GM19395 (cell line): Measurements from ENCODE around the gene LRP1B.

Experiments used
- ATAC-seq: cut with Tn5 transposase; IDR thresholded peaks from one replicate; pipeline ENCODE4 v1.9.1; 2021; ENCODE audit warnings: mild to moderate bottlenecking, moderate library complexity; ENCODE audit not compliant: unreplicated experiment

Gene LRP1B

DNA sequence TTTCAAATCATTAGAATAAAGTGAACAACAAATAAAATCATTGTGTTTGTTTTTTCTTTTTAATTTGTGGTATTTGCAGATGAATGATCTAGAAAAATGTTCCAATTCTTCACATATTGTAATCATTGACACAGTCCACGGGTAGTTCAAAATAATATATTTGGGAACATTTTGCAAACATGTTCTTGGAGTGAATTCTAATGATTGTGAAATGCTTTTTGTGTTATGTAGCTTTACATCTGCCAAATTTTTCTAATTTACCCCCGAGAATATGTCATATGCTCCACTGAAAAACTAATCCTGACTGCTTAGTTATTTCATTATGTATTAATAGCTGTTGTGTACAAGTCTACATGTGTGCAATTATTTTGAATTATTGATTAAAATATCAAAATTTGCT, 1882.2 kb downstream of the LRP1B start:
- no peak for ATAC-seq

DNA sequence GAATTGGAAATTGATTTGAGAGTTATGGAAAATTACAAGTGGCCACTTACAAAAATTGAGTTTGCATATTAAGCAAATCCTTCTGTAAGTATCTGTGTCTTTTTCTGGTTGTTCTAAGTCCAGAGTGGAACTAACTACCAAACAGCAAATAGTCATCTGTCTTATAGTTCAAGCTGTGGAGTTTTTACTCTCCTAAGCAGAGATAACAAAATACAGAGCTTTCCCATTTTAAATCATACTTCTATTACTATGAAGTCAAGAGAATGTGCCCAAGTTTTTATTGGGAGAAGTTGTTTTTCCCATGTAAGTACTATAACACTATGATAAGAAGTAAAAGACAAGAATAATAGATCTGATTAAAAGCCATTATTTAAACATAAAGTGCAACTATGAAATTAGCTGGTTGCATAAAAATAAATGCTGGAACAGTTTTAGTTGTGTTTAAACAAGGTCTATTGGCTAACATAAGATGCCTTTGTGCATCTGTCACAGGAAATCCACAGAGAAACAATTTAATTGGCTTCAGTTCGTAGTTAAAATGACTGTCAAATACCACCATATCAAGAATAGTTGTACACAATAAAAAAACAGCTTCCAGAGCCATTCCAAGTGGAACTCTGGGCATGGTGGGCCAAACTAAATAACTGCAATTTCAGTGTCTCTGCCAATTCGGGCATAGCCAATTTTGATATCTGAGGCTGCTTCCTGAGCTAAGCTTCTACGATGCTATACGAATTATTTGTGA, 1883.2 kb downstream of the LRP1B start:
- no peak for ATAC-seq

DNA sequence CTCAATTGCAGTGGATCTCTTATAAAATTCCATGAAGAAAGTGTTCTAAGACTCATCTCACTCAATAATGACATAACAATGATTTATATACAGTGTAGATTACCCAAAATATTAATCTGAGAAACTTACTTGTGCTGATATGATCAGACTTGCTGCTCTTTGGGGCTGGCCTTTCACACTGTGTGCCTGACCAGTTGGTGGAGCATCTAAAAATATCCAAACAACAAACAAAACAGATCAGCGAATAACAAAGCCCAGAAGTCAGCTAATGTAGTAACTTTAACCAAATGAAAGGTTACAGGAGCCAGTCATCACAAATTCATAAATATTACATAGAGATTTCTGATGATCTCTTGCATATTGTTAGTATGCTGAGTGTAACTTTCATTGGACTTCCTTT, 1883.9 kb downstream of the LRP1B start:
- ATAC-seq: no peak

DNA sequence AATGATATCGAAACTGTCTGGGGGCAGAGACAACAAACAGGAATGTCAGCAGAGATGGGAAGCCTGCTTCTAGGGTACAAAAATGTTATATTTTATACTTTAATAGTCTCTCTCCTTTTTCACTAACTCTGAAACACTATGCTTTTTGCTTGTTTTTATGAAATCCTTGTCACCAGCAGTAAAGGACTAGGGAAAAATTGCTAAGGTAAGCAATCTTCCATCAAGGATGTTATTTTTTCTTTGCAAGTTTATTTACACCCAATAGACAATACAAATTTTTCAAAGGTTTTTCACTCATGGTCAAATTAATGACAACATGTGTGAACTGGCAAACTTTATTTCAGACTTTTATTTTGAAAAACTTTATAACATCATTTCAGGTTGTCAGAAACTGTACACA, 1884.8 kb downstream of the LRP1B start:
- ATAC-seq: no peak

DNA sequence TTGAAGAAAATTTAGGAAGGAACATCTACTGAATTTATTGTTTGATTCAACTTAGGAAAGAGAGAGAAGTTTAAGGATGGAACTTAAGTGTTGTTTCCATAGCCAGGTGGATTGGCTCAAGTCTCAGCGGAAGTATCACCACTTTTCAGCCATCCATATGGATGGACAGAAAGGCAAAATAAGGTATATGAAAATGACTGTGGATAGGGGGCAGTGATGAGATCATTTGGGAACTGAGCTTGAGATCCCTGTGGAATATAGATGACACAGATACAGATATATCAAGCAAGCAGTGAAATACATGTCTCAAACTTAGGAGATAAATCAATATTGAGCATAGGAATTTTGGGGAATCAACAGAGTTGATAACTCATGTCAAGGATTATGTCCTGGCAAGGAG, 1887.9 kb downstream of the LRP1B start:
- no peak for ATAC-seq

DNA sequence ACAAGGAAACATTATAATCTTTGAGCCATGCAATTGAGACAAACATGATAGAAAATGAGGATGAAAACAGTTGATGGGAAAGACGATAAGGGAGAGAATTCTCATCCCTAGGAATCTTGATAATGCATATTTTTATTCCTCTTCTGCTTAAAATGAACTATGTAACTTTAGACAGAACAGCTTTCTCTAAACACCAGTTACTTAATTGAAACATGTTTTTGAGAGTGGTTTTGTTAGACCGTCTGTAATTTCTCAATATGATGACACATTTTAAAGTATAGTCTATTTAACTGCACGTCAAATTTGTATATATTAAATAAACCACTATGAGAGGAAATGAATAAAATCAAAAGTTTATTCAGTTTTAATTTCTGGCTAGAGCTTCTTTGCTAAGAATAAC, 1896.7 kb downstream of the LRP1B start:
- ATAC-seq: no peak

DNA sequence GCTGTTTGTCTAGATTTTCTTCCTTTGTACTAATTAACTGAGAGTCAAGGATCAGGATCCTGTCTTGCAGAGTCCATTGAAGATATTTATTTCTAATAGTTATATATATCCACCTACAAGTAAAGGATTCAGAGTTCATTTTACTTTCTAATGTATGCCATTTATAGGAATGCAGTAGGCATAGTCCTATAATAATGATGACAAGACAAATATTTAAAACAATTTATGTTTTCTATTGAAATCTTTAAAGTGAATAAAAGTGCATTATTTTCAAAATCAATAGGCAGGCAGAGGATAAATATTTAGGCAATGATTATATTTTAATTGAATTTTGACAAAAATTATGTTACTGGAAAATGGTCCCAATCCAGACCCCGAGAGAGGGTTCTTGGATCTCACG, 1919.9 kb downstream of the LRP1B start:
- no peak for ATAC-seq

DNA sequence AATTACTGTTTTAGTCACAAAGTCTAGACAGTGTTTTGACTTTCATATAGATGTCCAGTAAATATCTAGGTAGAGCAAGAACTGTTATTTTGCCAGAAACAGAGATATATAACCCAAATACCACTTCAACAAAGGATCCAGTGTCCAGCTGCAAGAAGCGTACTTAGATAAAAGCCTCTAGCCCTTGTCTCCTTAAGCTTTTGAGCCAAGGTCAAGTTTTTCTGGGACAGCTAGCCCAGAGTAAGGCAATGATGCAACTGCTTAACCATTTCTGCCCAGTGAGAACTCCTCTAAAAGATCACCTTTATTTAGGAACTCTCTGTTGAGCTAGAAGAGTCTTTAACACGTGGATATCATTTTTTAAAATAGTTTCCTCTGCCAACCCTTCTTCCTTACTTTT, 1925.7 kb downstream of the LRP1B start:
- no peak for ATAC-seq

DNA sequence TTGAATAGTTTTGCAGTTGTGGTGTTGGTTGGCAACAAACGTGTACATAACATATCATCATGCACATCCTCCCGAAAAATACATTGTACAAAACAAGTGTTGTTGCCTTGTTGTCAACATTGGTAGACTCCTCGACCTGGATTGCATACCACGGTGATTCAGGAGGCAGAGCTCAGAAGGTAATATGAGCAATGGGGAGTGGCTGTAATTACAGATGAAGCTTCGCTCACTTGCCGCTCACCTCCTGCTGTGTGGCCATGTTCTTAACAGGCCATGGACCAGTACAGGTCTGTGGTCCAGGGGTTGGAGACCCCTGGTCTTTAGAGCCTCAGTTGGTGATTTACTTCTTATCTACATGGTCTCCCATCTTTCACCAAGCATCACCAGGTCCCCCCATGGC, 1927.5 kb downstream of the LRP1B start:
- ATAC-seq: no peak

DNA sequence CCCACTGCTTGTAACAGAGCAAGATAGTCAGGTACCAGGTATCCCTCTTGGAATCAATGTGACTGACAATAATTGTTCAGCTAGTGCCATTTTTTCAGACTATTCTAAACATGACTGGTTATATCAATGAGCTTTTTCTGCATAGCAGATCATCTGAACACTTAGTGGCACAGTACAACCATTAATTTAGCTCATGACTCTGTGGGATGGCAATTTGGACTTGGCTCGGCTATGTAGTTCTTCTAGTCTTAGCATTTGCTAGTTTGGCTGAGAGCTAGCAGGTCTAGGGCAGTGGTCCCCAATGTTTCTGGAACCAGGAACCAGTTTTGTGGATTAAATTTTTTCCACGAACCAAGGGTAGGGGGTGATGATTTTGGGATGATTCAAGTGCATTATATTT, 1929.2 kb downstream of the LRP1B start:
- ATAC-seq: no peak

DNA sequence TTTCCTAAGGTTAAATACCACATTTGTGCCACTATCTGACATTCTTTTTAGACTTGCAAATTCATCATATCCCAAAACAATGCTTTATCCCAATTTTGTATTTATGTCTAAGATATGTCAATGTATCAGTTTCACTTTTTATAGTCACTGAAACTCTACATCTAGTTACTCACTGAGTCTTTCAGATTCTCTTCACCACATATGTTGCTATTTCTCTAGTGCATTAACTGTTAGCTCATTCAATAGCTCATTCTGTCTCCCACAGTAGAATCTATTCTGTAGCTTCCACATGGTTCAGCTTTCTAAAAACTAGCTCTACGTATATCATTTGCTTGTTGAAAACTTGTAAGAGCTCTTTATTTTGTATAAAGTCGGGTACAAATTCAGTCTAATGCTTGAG, 1930.1 kb downstream of the LRP1B start:
- no peak for ATAC-seq

DNA sequence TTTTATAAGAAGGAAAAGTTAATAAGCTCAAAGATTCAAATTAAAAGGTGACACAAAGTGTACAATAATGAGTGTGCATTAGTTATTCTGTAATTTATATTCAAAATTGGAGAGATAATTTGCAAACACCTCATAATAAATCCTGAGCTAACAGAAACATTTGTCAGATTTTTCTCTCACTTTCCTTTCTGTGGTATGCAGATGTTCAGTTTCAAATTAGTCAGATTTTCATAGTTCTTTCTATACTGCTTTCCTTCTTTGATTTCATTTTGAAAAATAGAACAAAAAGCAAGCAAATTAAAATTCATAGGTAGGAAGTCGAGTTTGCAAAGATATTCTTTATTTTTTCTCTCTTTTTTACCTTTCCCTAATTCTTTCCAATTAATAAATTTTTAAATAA, 1930.5 kb downstream of the LRP1B start:
- no peak for ATAC-seq

DNA sequence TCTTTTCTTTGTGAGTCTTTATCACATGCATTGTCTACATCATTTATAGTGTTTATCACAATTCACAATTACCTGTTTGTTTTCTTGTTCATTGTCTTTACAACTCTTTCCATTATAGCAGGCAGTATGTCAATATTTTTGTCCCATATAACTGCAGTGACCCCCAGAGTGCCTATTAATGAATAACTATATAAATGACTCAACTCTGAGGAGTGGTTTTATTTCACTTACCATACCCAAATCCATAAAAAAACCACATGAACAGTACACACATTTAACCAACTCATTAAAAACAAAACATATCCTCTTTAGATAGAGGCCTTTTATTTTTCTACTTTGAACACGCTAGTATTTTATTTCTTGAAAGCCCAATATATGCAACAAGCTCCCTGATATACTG, 1931.5 kb downstream of the LRP1B start:
- ATAC-seq: no peak

DNA sequence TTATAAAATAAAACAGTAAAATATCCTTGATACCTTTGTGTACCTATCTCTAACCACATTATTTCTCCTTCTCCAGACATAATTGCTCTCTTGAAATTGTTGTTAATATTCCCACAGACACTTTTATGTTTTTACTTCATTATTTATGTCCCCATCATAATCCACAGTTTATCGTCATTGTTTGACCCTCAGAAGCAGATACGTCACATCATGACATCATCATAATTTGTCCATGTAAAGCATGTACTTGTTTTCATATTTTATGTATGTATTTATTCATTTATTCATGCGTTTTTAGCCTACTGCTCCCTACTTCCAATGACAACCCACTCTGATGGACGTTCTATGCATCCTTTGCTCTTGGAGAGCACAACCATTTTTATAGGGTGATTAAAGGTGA, 1943.7 kb downstream of the LRP1B start:
- no peak for ATAC-seq

DNA sequence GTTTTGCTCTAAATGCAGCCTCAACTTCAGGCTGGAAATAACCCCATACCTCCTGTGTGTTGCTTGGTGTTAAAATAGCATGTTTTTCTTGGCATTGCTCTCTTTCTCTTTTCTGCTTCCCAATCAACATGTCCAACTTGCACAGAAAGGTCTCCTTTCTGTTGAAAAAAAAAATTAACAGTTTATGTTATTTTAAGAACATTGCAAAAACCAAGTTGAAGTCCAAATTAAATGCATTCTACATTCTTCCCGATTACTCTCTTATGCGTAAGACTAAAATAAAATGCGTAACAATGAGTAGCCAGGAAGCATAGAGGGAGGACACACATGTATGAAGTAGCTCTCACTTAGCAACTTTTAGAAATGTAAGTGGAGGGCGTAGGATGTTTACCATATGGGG, 1944.5 kb downstream of the LRP1B start:
- ATAC-seq: no peak

DNA sequence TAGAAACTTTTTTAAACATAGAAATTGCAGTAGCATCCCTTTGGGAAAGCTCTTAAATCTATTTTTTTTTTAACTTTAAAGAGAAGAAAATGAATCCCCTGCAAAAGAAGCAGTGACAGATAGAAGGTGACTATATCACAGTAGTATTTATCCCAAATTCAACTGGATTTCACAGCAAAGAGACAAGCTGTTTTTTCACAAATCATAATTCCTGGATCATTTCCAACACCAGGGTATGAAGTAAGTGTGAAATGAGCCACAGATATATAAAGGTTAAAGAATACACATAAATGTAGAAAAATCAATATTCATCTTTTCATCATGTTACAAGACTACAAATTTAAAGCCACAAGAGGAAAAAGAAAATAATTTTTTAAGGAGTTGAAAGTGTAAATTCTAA, 1945.7 kb downstream of the LRP1B start:
- ATAC-seq: no peak

DNA sequence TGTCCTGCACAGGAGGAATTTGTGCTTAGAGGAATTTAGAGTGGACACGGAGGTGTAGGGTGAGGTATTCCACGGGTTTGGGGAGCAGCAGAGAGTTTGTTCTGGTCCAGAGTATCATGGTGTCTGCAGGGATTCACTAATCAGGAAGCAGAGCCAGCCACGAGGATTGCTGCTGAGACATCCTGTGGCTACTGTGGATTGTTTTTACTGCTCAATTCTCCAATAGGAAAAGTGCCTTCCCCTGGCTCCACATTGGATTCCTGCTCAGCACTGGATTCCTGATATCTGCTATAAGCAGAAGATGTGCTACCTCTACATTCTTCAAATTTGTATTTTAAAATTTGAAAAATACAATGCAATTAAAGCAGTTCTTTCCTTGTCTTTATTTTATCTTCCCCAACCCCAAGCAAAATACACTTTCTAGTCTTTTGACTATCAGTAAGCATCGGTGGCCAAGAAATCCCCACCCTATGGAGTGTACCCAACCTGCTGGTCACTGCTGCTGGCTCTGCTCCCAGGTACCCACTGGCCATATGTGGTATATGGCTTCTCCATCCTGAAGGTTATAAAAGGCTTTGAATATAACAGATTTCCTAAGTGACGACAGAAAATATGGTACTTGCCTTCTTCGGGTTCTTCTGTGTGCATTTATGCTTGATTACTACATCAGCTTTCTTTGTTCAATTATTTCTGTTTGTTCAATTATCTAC, 1947.6 kb downstream of the LRP1B start:
- ATAC-seq: no peak
